ENCODE data around the gene ANP32D. TPM values are rescaled to one million over a fixed set of nuclear protein-coding genes. Genes with fewer than 3 reads are reported as not detected.

The ANP32D gene
- total and polyA plus RNA-seq, 9 of the 15 experiments (the other 6 are each of a cell fraction or from before 2014, with no cell fraction given), result not detected

- intact Hi-C loops (cut with micrococcal nuclease), result loop anchor here (5.0 kb wide), 1 partner anchor 114 kb away; no protein-coding TSS in a partner anchor
- CTCF ChIA-PET (ENCODE audit: low intra/inter-chr PET ratio), result no interaction called here
- H3K9me1 ChIP-seq (ENCODE audit: control insufficient read depth, insufficient read depth, low read length), result no peaks in the 10 kb centered on the region
- no peak overlapping the region for H3K9ac ChIP-seq (ENCODE audit: insufficient read depth in 1 of 2, low read depth in 2 of 2, low read length in 2 of 2)
- FAIRE-seq (no peak), ATAC-seq (no peak), DNase-seq (ENCODE audit: extremely low read depth in 1 of 4, low spot score in 3 of 4) (no peak)
- no peaks in the 10 kb centered on the region for H3K27me3 ChIP-seq (ENCODE audit: control insufficient read depth in 2 of 2, insufficient read depth in 2 of 2, low read length in 2 of 2)
- H2AFZ ChIP-seq (ENCODE audit: low read depth, low read length), result no peak overlapping the region
- H4K20me1 ChIP-seq (replicated peaks; ENCODE audit: control insufficient read depth, insufficient read depth, low read length), result no peaks in the 10 kb centered on the region
- no TSS peak for BruUV-seq (replicated peaks)
- in situ Hi-C loops (cut with MboI), result no loop called here
- 0 out of 2 replicates have a peak, but pooled peaks cover 2% of the 10 kb centered on the region for H3K9me3 ChIP-seq (replicated peaks; ENCODE audit: control insufficient read depth, insufficient read depth, low read depth, low read length)
- WGBS (ENCODE audit: insufficient coverage, low coverage, missing lambda C conversion rate), result 0% methylated on average over 1 of the region's 1 CpG
- no peak overlapping the region for H3K4me3 ChIP-seq
- POLR2A ChIA-PET, result interaction anchor here (0.7 kb wide), 1 partner anchor 330 kb away, joined by 3 read pairs; no protein-coding TSS in a partner anchor
- no peaks in the 10 kb centered on the region for H3K79me2 ChIP-seq (ENCODE audit: control insufficient read depth, insufficient read depth, low read length)
- no peaks in the 10 kb centered on the region for H3K36me3 ChIP-seq (ENCODE audit: control insufficient read depth, insufficient read depth, low read length)
- H3K4me1 ChIP-seq (replicated peaks in 1 of 2; ENCODE audit: control insufficient read depth in 2 of 2, insufficient read depth in 2 of 2, low read length in 2 of 2), result no peaks in the 10 kb centered on the region
- no peak overlapping the region for H3K27ac ChIP-seq (ENCODE audit: extremely low read depth, low read depth, low read length)
- no peak overlapping the region for H3K4me2 ChIP-seq (ENCODE audit: insufficient read depth, low read length)
- 0 out of 4 replicates have a peak, but pooled peaks of 1 of the 2 experiments have one; percentile 10 for TF ChIP-seq KDM1A (IDR thresholded peaks at IDR 0.05)
- TF ChIP-seq HIVEP1 (CRISPR knock-in tag; IDR thresholded peaks at IDR 0.05), result no peak
- TF ChIP-seq ZNF280B (CRISPR knock-in tag; IDR thresholded peaks at IDR 0.05), result no peak
- TF ChIP-seq ZFP30 (CRISPR knock-in tag; IDR thresholded peaks at IDR 0.05; ENCODE audit: borderline replicate concordance), result no peak
- no peak for TF ChIP-seq ATF1 (CRISPR knock-in tag; IDR thresholded peaks at IDR 0.05)
- TF ChIP-seq ATF1 (tag; IDR thresholded peaks at IDR 0.05), result no peak
- TF ChIP-seq RCOR1 (IDR thresholded peaks at IDR 0.05; ENCODE audit: borderline replicate concordance in 1 of 2, low read depth in 2 of 2, low read length in 2 of 2), result peak in 1 of 2 experiments; percentile 27; a peak in 1 of 4 replicates
- TF ChIP-seq, protein P1, sequence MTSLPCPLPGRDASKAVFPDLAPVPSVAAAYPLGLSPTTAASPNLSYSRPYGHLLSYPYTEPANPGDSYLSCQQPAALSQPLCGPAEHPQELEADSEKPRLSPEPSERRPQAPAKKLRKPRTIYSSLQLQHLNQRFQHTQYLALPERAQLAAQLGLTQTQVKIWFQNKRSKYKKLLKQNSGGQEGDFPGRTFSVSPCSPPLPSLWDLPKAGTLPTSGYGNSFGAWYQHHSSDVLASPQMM (CRISPR knock-in tag; IDR thresholded peaks at IDR 0.05), result no peak
- TF ChIP-seq POLR3A (IDR thresholded peaks at IDR 0.05; ENCODE audit: borderline replicate concordance, extremely low read depth, insufficient read depth, insufficient read length), result no peak
- TF ChIP-seq SOX6 (IDR thresholded peaks at IDR 0.05), result peak; percentile 24; the same call in 1 of the 2 replicates
- peak; percentile 83 for TF ChIP-seq ARID1B (IDR thresholded peaks at IDR 0.05)
- TF ChIP-seq NCOR1 (IDR thresholded peaks at IDR 0.05), result peak; percentile 55; the same call in 1 of the 2 replicates
- TF ChIP-seq BMI1 (IDR thresholded peaks at IDR 0.05; ENCODE audit: low read length), result no peak
- no peak for TF ChIP-seq HMG20B (CRISPR knock-in tag; IDR thresholded peaks at IDR 0.05)
- no peak for TF ChIP-seq POLR3G (IDR thresholded peaks at IDR 0.05; ENCODE audit: extremely low read depth, insufficient read length, insufficient replicate concordance)
- TF ChIP-seq EP300 (IDR thresholded peaks at IDR 0.05; ENCODE audit: low read length), result 0 out of 2 replicates have a peak, but pooled peaks have one; percentile 9
- TF ChIP-seq KLF16 (IDR thresholded peaks at IDR 0.05), result peak; percentile 69
- peak in 1 of 2 experiments; percentile 75; a peak in 2 of 4 replicates for TF ChIP-seq FOXA3 (CRISPR knock-in tag; conservative IDR thresholded peaks at IDR 0.05 in 1 of 2, IDR thresholded peaks at IDR 0.05 in 1 of 2)
- TF ChIP-seq, protein P2, sequence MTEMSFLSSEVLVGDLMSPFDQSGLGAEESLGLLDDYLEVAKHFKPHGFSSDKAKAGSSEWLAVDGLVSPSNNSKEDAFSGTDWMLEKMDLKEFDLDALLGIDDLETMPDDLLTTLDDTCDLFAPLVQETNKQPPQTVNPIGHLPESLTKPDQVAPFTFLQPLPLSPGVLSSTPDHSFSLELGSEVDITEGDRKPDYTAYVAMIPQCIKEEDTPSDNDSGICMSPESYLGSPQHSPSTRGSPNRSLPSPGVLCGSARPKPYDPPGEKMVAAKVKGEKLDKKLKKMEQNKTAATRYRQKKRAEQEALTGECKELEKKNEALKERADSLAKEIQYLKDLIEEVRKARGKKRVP (CRISPR knock-in tag; IDR thresholded peaks at IDR 0.05), result no peak
- peak; percentile 44 for TF ChIP-seq FOSL1 (tag; conservative IDR thresholded peaks at IDR 0.05)
- TF ChIP-seq TAL1 (IDR thresholded peaks at IDR 0.05), result peak; percentile 68
- TF ChIP-seq ZNF431 (CRISPR knock-in tag; IDR thresholded peaks at IDR 0.05), result no peak
- peak in 1 of 2 experiments; percentile 16; a peak in 2 of 4 replicates for TF ChIP-seq RAD21 (CRISPR knock-in tag; conservative IDR thresholded peaks at IDR 0.05 in 1 of 2, IDR thresholded peaks at IDR 0.05 in 1 of 2)
These were observed 21.0 kb upstream of the ANP32D start for GRCh38 chr12:48451372-48451771.
